Hepatocyte (in vitro differentiated cells): Measurements from ENCODE around the gene GPI. TPM values are rescaled to one million over a fixed set of nuclear protein-coding genes. Genes with fewer than 3 reads are reported as not detected.
"Not testable (repeated sequence)": the region's sequence is repeated elsewhere in the genome, so short reads cannot be mapped to it uniquely, and the experiment has no call there.

Source experiments
- DNase-seq: peaks from one replicate; pipeline ENCODE4 v3.0.0-alpha.2; 2016; ENCODE audit warnings: low spot score
- H2AFZ ChIP-seq: fragments of 200-600 bp; sonication (generic); 2 replicates; pipeline ENCODE4 v1.6.0; 2016; ENCODE audit warnings: antibody characterized with exemption, mild to moderate bottlenecking
- H3K27ac ChIP-seq: fragments of 200-600 bp; sonication (generic); 2 replicates; pipeline ENCODE4 v1.5.1; 2016; ENCODE audit warnings: mild to moderate bottlenecking
- H3K27me3 ChIP-seq: fragments of 200-600 bp; sonication (generic); 2 replicates; pipeline ENCODE4 v1.6.1; 2016
- H3K36me3 ChIP-seq: fragments of 200-600 bp; sonication (generic); replicated peaks from 2 replicates; pipeline ENCODE4 v1.5.1; 2016; ENCODE audit warnings: low read depth; ENCODE audit not compliant: insufficient read depth
- H3K4me1 ChIP-seq: fragments of 200-600 bp; sonication (generic); 2 replicates; pipeline ENCODE4 v1.5.1; 2016; ENCODE audit warnings: mild to moderate bottlenecking, moderate library complexity; ENCODE audit not compliant: insufficient read depth
- H3K4me2 ChIP-seq: fragments of 200-600 bp; sonication (generic); 2 replicates; pipeline ENCODE4 v1.6.0; 2016
- H3K4me3 ChIP-seq: fragments of 200-600 bp; sonication (generic); 2 replicates; pipeline ENCODE4 v1.5.1; 2016; ENCODE audit warnings: mild to moderate bottlenecking
- H3K79me2 ChIP-seq: fragments of 200-600 bp; sonication (generic); 2 replicates; pipeline ENCODE4 v1.6.0; 2017; ENCODE audit warnings: mild to moderate bottlenecking
- H3K9me2 ChIP-seq: fragments of 200-600 bp; sonication (generic); replicated peaks from 2 replicates; pipeline ENCODE4 v1.6.0; 2017; ENCODE audit warnings: mild to moderate bottlenecking; ENCODE audit not compliant: insufficient read depth
- H3K9me3 ChIP-seq: fragments of 200-600 bp; sonication (generic); 2 replicates; pipeline ENCODE4 v1.5.1; 2016; ENCODE audit warnings: low read depth, mild to moderate bottlenecking
- H4K20me1 ChIP-seq: fragments of 200-600 bp; sonication (generic); 2 replicates; pipeline ENCODE4 v1.6.0; 2016; ENCODE audit warnings: mild to moderate bottlenecking; ENCODE audit not compliant: insufficient read depth, poor library complexity, severe bottlenecking
- CTCF ChIP-seq: fragments of 200-600 bp; sonication (generic); IDR thresholded peaks from 2 replicates; pipeline ENCODE4 v1.5.1; 2016; ENCODE audit warnings: antibody characterized with exemption, mild to moderate bottlenecking; ENCODE audit not compliant: poor library complexity
- EZH2 ChIP-seq: fragments of 200-600 bp; sonication (generic); IDR thresholded peaks from 2 replicates; pipeline ENCODE4 v1.6.1; 2016; ENCODE audit warnings: antibody characterized with exemption, mild to moderate bottlenecking, borderline replicate concordance
- EZH2phosphoT487 ChIP-seq: fragments of 200-600 bp; sonication (generic); IDR thresholded peaks from one replicate; pipeline ENCODE4 v1.6.1; 2018; ENCODE audit warnings: antibody characterized with exemption, mild to moderate bottlenecking, low read depth, moderate library complexity; ENCODE audit not compliant: unreplicated experiment, severe bottlenecking
- WGBS: methylation state at CpG from one replicate; pipeline ENCODE4 v1.1.6; 2016; ENCODE audit warnings: low lambda C conversion rate; ENCODE audit errors: missing lambda C conversion rate; 5-methylcytosine and 5-hydroxymethylcytosine counted together
- polyA plus RNA-seq: library from polyadenylated mRNA; unstranded; fragments of >200 nt; fragmentation: Nextera tagmentation; extraction: Ambion mirVana; gene quantifications from 2 replicates; pipeline ENCODE4 v1.2.1, GENCODE V29; 2016
- total RNA-seq: library from RNA; depleted of rRNA; stranded (reverse); fragments of >200 nt; gene quantifications from 2 replicates; pipeline ENCODE4 v1.2.3, GENCODE V29; 2014

GPI gene
- total and polyA plus RNA-seq, 2 experiments from 2014 or later, result 117 to 120 TPM

- H3K27me3 ChIP-seq, result no peaks in the 10 kb centered on the region
- no peaks in the 10 kb centered on the region for H3K79me2 ChIP-seq
- no peak for TF ChIP-seq CTCF
- TF ChIP-seq EZH2phosphoT487, result no peak
- no peak for TF ChIP-seq EZH2
- no peak overlapping the region for H2AFZ ChIP-seq
- H3K4me3 ChIP-seq, result no peak overlapping the region
- H3K9me2 ChIP-seq, result no peaks in the 10 kb centered on the region
- no peaks in the 10 kb centered on the region for H3K4me1 ChIP-seq
- no peak overlapping the region for H3K4me2 ChIP-seq
- H3K36me3 ChIP-seq, result no peaks in the 10 kb centered on the region
- H3K9me3 ChIP-seq, result no peaks in the 10 kb centered on the region
- DNase-seq, result no peak
- 95% methylated on average over 5 of the region's 5 CpGs for WGBS
- H4K20me1 ChIP-seq, result no peaks in the 10 kb centered on the region
- no peak overlapping the region for H3K27ac ChIP-seq
These were observed 18.6 kb downstream of the GPI start for GRCh38 chr19:34383599-34383998.

GRCh38 chr19:34386645-34387445 lies 21.8 kb downstream of the GPI start:
- no peak overlapping the region for H3K4me3 ChIP-seq
- no peak for DNase-seq
- no peak overlapping the region for H3K27ac ChIP-seq
- WGBS, result 72% methylated on average over 9 of the region's 9 CpGs
- no peak overlapping the region for H2AFZ ChIP-seq
- no peaks in the 10 kb centered on the region for H3K9me3 ChIP-seq
- TF ChIP-seq EZH2 (no peak), CTCF (no peak), EZH2phosphoT487 (no peak)
- H3K4me1 ChIP-seq, result no peaks in the 10 kb centered on the region
- H3K36me3 ChIP-seq, result no peaks in the 10 kb centered on the region
- no peaks in the 10 kb centered on the region for H3K79me2 ChIP-seq
- no peaks in the 10 kb centered on the region for H3K27me3 ChIP-seq
- H3K9me2 ChIP-seq, result no peaks in the 10 kb centered on the region
- H4K20me1 ChIP-seq, result no peaks in the 10 kb centered on the region
- H3K4me2 ChIP-seq, result no peak overlapping the region

- Histone ChIP-seq H3K4me2 (no peak overlapping the region), H3K9me2 (no peaks in the 10 kb centered on the region), H2AFZ (no peak overlapping the region), H3K9me3 (no peaks in the 10 kb centered on the region), H3K79me2 (no peaks in the 10 kb centered on the region), H3K36me3 (no peaks in the 10 kb centered on the region), H3K27ac (no peak overlapping the region), H3K4me3 (no peak overlapping the region), H3K4me1 (no peaks in the 10 kb centered on the region), H4K20me1 (no peaks in the 10 kb centered on the region), H3K27me3 (no peaks in the 10 kb centered on the region)
- TF ChIP-seq CTCF (no peak), EZH2 (no peak), EZH2phosphoT487 (no peak)
- WGBS, result 100% methylated on average over 1 of the region's 1 CpG
- DNase-seq, result no peak
These were observed 22.4 kb downstream of the GPI start for GRCh38 chr19:34387446-34387810.

GRCh38 chr19:34388745-34389144 lies 23.7 kb downstream of the GPI start:
- not testable (repeated sequence) for H2AFZ ChIP-seq, H3K36me3 ChIP-seq, H3K27ac ChIP-seq, H3K4me2 ChIP-seq, DNase-seq, H3K4me1 ChIP-seq, H3K9me2 ChIP-seq, H3K27me3 ChIP-seq, H4K20me1 ChIP-seq, H3K4me3 ChIP-seq, H3K9me3 ChIP-seq, H3K79me2 ChIP-seq
- WGBS, result 77% methylated on average over 2 of the region's 2 CpGs
